ENCODE results near the gene KAZALD1.

Gene KAZALD1

GRCh38 chr10:101097881-101098280 lies 36.1 kb downstream of the KAZALD1 start:
- TF ChIP-seq, protein P1, sequence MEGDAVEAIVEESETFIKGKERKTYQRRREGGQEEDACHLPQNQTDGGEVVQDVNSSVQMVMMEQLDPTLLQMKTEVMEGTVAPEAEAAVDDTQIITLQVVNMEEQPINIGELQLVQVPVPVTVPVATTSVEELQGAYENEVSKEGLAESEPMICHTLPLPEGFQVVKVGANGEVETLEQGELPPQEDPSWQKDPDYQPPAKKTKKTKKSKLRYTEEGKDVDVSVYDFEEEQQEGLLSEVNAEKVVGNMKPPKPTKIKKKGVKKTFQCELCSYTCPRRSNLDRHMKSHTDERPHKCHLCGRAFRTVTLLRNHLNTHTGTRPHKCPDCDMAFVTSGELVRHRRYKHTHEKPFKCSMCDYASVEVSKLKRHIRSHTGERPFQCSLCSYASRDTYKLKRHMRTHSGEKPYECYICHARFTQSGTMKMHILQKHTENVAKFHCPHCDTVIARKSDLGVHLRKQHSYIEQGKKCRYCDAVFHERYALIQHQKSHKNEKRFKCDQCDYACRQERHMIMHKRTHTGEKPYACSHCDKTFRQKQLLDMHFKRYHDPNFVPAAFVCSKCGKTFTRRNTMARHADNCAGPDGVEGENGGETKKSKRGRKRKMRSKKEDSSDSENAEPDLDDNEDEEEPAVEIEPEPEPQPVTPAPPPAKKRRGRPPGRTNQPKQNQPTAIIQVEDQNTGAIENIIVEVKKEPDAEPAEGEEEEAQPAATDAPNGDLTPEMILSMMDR (IDR thresholded peaks at IDR 0.05; ENCODE audit: low read depth, low read length, missing control alignments) = no peak
- in situ Hi-C loops (cut with HindIII; ENCODE audit: low sequenced_read_pairs) = no loop called here
- DNase-seq (ENCODE audit: low read depth) = no peak

GRCh38 chr10:101099901-101100300 lies 38.1 kb downstream of the KAZALD1 start:
- TF ChIP-seq, protein P1 (IDR thresholded peaks at IDR 0.05; ENCODE audit: low read depth, low read length, missing control alignments) = no peak
- no peak overlapping the region for H3K4me3 ChIP-seq (ENCODE audit: low read depth, low read length)
- no peak for DNase-seq (ENCODE audit: low read depth)
- in situ Hi-C loops (cut with HindIII; ENCODE audit: low sequenced_read_pairs) = no loop called here

More at GRCh38 chr10:101097881-101098280, 36.1 kb downstream of the KAZALD1 start:
- no peak overlapping the region for H3K4me3 ChIP-seq (ENCODE audit: low read depth, low read length)

- no peak for DNase-seq (ENCODE audit: low read depth)
- in situ Hi-C loops (cut with HindIII; ENCODE audit: low sequenced_read_pairs) = no loop called here
- no peak overlapping the region for H3K4me3 ChIP-seq (ENCODE audit: low read depth, low read length)
- TF ChIP-seq, protein P1 (IDR thresholded peaks at IDR 0.05; ENCODE audit: low read depth, low read length, missing control alignments) = no peak
These were observed 39.6 kb downstream of the KAZALD1 start for GRCh38 chr10:101101372-101101881.

DNA sequence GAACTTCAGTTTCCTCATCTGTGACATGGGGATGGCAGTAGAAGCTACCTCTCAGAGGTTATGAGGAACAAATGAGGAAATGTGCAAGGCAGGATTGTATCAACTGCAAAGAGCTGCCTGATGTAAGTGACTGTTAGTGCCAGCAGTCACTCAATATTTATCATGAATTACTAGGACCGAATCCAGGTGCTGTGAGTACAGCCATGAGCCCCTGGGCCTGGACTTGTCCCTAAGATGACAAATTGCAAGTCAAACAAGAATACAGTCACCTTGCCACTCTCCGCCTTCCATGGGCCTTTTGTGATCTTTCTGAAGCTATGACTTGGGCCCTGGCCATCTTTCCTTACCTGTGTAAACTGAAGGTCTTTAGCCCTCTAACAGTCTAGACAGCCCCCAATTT lies 41.6 kb downstream of the KAZALD1 start:
- TF ChIP-seq, protein P1 (IDR thresholded peaks at IDR 0.05; ENCODE audit: low read depth, low read length, missing control alignments) = no peak
- DNase-seq (ENCODE audit: low read depth) = no peak
- in situ Hi-C loops (cut with HindIII; ENCODE audit: low sequenced_read_pairs) = no loop called here
- no peak overlapping the region for H3K4me3 ChIP-seq (ENCODE audit: low read depth, low read length)

- no peak overlapping the region for H3K4me3 ChIP-seq (ENCODE audit: low read depth, low read length)
- TF ChIP-seq, protein P1 (IDR thresholded peaks at IDR 0.05; ENCODE audit: low read depth, low read length, missing control alignments) = no peak
- no peak for DNase-seq (ENCODE audit: low read depth)
- in situ Hi-C loops (cut with HindIII; ENCODE audit: low sequenced_read_pairs) = no loop called here
These were observed 44.6 kb downstream of the KAZALD1 start for GRCh38 chr10:101106351-101106750.

- no peak overlapping the region for H3K4me3 ChIP-seq (ENCODE audit: low read depth, low read length)
- no peak for DNase-seq (ENCODE audit: low read depth)
- TF ChIP-seq, protein P1 (IDR thresholded peaks at IDR 0.05; ENCODE audit: low read depth, low read length, missing control alignments) = no peak
- in situ Hi-C loops (cut with HindIII; ENCODE audit: low sequenced_read_pairs) = no loop called here
These were observed 46.0 kb downstream of the KAZALD1 start for GRCh38 chr10:101107771-101108170.
